ENCODE results near the gene SEMA3D. TPM values are rescaled to one million over a fixed set of nuclear protein-coding genes. Genes with fewer than 3 reads are reported as not detected.

Gene SEMA3D
- total RNA-seq, 1 donor from 2014 or later = 0.35 TPM

DNA sequence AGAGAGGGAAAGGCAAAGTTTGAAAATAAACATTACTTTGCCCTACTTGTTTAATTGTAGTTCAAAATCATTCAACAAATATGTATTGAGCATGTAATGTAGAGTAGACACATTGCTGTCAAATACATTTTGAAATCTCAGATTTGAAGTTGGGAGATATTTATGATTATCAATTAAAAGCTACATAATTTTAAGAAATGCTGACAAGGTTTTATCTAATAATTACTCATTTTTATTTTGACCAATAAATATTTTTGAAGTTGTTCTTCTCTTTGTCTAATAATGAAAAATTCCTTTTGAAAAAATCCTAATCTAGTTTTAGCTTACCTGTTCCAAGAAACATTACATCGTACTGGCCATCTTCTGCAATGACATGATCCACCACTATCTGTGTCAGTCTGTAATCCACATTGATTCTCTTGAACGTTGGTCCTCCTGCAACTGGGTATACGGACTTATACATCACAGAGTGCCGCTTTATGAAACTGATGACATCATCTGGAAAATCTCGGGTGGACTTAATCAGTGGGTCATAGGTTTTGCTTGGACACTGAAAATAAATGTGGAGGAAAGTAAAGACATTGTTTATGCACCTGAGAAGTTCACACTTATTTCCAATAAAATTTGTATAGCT lies 164.7 kb downstream of the SEMA3D start:
- no peak for DNase-seq (ENCODE audit: low read depth)
- H3K4me3 ChIP-seq (ENCODE audit: low read depth, low read length) = no peak overlapping the region
- TF ChIP-seq, protein P1, sequence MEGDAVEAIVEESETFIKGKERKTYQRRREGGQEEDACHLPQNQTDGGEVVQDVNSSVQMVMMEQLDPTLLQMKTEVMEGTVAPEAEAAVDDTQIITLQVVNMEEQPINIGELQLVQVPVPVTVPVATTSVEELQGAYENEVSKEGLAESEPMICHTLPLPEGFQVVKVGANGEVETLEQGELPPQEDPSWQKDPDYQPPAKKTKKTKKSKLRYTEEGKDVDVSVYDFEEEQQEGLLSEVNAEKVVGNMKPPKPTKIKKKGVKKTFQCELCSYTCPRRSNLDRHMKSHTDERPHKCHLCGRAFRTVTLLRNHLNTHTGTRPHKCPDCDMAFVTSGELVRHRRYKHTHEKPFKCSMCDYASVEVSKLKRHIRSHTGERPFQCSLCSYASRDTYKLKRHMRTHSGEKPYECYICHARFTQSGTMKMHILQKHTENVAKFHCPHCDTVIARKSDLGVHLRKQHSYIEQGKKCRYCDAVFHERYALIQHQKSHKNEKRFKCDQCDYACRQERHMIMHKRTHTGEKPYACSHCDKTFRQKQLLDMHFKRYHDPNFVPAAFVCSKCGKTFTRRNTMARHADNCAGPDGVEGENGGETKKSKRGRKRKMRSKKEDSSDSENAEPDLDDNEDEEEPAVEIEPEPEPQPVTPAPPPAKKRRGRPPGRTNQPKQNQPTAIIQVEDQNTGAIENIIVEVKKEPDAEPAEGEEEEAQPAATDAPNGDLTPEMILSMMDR (conservative IDR thresholded peaks at IDR 0.05; ENCODE audit: low read depth, low read length) = no peak

GRCh38 chr7:85021101-85021704 lies 165.7 kb downstream of the SEMA3D start:
- TF ChIP-seq, protein P1 (conservative IDR thresholded peaks at IDR 0.05; ENCODE audit: low read depth, low read length) = peak; percentile 61
- no peak overlapping the region for H3K4me3 ChIP-seq (ENCODE audit: low read depth, low read length)
- DNase-seq (ENCODE audit: low read depth) = no peak

DNA sequence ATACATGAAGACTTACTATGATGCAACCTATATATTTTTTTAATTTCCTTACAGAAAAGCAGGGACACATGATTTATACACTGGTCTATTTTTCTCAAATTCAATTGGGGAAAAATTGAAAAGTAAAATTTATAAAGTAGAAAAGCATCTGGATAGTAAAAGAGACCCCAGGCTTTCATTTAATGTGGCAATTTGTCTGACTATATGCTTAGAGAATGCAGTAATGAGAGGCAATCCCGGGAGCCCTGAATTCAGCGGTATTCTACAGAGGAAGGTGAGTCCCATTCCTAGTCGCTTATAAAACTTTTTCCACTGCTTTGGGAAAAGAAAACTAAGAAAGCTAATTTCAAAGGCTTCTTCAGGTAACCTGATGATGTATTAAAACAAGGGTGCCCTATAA lies 167.1 kb downstream of the SEMA3D start:
- no peak overlapping the region for H3K4me3 ChIP-seq (ENCODE audit: low read depth, low read length)
- TF ChIP-seq, protein P1 (conservative IDR thresholded peaks at IDR 0.05; ENCODE audit: low read depth, low read length) = no peak
- no peak for DNase-seq (ENCODE audit: low read depth)

DNA sequence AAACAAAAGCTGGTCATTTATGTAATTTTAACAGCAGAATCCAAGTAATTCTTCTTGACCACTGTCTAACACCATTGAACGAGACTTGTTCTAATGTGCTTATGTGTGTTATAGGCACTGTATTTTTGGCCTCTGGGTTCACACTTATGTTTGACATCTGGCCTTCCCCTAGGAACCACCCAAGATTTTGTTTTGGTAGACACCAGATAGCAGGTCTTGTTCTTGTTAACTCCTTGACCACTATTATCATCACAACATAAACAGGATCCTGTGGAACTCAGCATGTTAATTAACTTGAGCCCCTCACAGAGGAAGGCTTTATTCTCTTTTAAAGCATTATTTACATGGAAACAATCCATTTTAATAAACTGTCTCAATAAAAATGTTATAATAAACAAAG lies 167.7 kb downstream of the SEMA3D start:
- H3K4me3 ChIP-seq (ENCODE audit: low read depth, low read length) = no peak overlapping the region
- TF ChIP-seq, protein P1 (conservative IDR thresholded peaks at IDR 0.05; ENCODE audit: low read depth, low read length) = no peak
- no peak for DNase-seq (ENCODE audit: low read depth)

GRCh38 chr7:85018498-85018897 lies 168.4 kb downstream of the SEMA3D start:
- TF ChIP-seq, protein P1 (conservative IDR thresholded peaks at IDR 0.05; ENCODE audit: low read depth, low read length) = no peak
- DNase-seq (ENCODE audit: low read depth) = no peak

DNA sequence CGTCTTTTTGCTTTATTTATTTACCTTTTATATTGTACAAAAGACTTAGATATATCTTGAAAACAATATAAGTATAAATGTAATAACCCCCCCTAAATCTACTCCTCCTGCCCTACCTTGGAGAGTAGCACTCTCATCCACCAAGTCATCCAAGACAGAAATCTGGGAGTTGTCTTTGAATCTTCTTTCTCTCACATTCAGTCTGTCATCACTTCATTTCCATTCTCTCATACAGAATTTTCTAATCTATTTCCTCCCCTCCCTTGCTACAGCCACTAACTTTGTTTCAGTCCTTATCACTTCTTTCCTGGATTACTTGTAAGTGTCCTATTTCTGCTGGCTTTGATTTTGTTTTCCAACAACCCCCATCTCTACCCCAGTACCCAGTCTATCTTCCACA lies 170.6 kb downstream of the SEMA3D start:
- DNase-seq (ENCODE audit: low read depth) = no peak
- no peak overlapping the region for H3K4me3 ChIP-seq (ENCODE audit: low read depth, low read length)
- TF ChIP-seq, protein P1 (conservative IDR thresholded peaks at IDR 0.05; ENCODE audit: low read depth, low read length) = no peak

More at GRCh38 chr7:85018498-85018897, 168.4 kb downstream of the SEMA3D start:
- H3K4me3 ChIP-seq (ENCODE audit: low read depth, low read length) = no peak overlapping the region

All from epithelial cell of proximal tubule (primary cell).